ENCODE results near the gene C2CD3. TPM values are rescaled to one million over a fixed set of nuclear protein-coding genes. Genes with fewer than 3 reads are reported as not detected.

C2CD3 gene
- total and polyA plus RNA-seq, 9 of the 15 experiments (the other 6 are each of a cell fraction or from before 2014, with no cell fraction given) = 4.4 to 20.2 (median 15.4) TPM

GRCh38 chr11:74123008-74123448 is 47.8 kb downstream of the C2CD3 start (continued):
- TF ChIP-seq, protein P1, sequence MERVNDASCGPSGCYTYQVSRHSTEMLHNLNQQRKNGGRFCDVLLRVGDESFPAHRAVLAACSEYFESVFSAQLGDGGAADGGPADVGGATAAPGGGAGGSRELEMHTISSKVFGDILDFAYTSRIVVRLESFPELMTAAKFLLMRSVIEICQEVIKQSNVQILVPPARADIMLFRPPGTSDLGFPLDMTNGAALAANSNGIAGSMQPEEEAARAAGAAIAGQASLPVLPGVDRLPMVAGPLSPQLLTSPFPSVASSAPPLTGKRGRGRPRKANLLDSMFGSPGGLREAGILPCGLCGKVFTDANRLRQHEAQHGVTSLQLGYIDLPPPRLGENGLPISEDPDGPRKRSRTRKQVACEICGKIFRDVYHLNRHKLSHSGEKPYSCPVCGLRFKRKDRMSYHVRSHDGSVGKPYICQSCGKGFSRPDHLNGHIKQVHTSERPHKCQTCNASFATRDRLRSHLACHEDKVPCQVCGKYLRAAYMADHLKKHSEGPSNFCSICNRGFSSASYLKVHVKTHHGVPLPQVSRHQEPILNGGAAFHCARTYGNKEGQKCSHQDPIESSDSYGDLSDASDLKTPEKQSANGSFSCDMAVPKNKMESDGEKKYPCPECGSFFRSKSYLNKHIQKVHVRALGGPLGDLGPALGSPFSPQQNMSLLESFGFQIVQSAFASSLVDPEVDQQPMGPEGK (CRISPR knock-in tag; IDR thresholded peaks at IDR 0.05; ENCODE audit: borderline replicate concordance) = no peak
- no peak for TF ChIP-seq ETV5 (CRISPR knock-in tag; IDR thresholded peaks at IDR 0.05; ENCODE audit: low read depth)
- no peak for TF ChIP-seq ZNF778 (CRISPR knock-in tag; IDR thresholded peaks at IDR 0.05)
- no peak for TF ChIP-seq MAFF (IDR thresholded peaks at IDR 0.05; ENCODE audit: low read length)
- TF ChIP-seq HDAC1 (IDR thresholded peaks at IDR 0.05) = no peak
- no peak for TF ChIP-seq PHF20 (IDR thresholded peaks at IDR 0.05; ENCODE audit: partially characterized antibody)

DNA sequence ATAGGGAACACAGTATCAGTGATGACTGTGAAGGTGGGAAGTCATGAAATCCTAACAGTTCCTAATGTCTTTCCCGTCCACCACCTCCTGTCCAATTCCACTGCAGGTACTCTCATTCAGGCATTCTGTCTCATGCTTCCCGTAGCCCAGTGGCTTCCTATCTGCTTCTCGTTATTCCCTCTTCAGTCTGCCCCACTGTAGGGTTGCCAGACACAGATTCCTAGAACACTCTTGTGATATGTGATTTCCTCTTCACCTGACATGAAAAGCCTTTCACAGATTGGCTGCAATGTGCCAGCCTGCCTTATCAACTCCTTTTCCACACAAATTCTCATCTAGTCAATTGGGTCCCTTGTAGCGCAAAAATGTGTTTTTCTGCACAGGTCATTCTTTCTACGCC is 49.0 kb downstream of the C2CD3 start:
- 84% methylated on average over 5 of the region's 5 CpGs for WGBS (ENCODE audit: insufficient coverage, low coverage, missing lambda C conversion rate)
- TF ChIP-seq SNAPC5 (CRISPR knock-in tag; IDR thresholded peaks at IDR 0.05) (no peak), NFIX (CRISPR knock-in tag; IDR thresholded peaks at IDR 0.05; ENCODE audit: low read depth) (no peak), ZKSCAN8 (CRISPR knock-in tag; IDR thresholded peaks at IDR 0.05) (no peak), ZC3H11A (IDR thresholded peaks at IDR 0.05; ENCODE audit: low read depth, low read length) (no peak), IRF1 (CRISPR knock-in tag; IDR thresholded peaks at IDR 0.05; ENCODE audit: borderline replicate concordance) (no peak), MAX (CRISPR knock-in tag; IDR thresholded peaks at IDR 0.05) (no peak), LCOR (CRISPR knock-in tag; IDR thresholded peaks at IDR 0.05) (no peak), BRF1 (IDR thresholded peaks at IDR 0.05; ENCODE audit: borderline replicate concordance, extremely low read depth, insufficient read length) (no peak)
- TF ChIP-seq, protein P2, sequence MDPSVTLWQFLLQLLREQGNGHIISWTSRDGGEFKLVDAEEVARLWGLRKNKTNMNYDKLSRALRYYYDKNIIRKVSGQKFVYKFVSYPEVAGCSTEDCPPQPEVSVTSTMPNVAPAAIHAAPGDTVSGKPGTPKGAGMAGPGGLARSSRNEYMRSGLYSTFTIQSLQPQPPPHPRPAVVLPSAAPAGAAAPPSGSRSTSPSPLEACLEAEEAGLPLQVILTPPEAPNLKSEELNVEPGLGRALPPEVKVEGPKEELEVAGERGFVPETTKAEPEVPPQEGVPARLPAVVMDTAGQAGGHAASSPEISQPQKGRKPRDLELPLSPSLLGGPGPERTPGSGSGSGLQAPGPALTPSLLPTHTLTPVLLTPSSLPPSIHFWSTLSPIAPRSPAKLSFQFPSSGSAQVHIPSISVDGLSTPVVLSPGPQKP (CRISPR knock-in tag; IDR thresholded peaks at IDR 0.05) = no peak
- TF ChIP-seq, protein P3, sequence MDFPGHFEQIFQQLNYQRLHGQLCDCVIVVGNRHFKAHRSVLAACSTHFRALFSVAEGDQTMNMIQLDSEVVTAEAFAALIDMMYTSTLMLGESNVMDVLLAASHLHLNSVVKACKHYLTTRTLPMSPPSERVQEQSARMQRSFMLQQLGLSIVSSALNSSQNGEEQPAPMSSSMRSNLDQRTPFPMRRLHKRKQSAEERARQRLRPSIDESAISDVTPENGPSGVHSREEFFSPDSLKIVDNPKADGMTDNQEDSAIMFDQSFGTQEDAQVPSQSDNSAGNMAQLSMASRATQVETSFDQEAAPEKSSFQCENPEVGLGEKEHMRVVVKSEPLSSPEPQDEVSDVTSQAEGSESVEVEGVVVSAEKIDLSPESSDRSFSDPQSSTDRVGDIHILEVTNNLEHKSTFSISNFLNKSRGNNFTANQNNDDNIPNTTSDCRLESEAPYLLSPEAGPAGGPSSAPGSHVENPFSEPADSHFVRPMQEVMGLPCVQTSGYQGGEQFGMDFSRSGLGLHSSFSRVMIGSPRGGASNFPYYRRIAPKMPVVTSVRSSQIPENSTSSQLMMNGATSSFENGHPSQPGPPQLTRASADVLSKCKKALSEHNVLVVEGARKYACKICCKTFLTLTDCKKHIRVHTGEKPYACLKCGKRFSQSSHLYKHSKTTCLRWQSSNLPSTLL (IDR thresholded peaks at IDR 0.05) = no peak

More for the DNA sequence above, 49.0 kb downstream of the C2CD3 start:
- H3K9ac ChIP-seq (ENCODE audit: insufficient read depth in 1 of 2, low read depth in 2 of 2, low read length in 2 of 2) = no peak overlapping the region
- H3K4me3 ChIP-seq = no peak overlapping the region
- H3K9me3 ChIP-seq (replicated peaks; ENCODE audit: control insufficient read depth, insufficient read depth, low read depth, low read length) = no peaks in the 10 kb centered on the region
- no TSS peak for BruUV-seq (replicated peaks)
- FAIRE-seq (no peak), ATAC-seq (no peak), DNase-seq (ENCODE audit: extremely low read depth in 1 of 4, low spot score in 3 of 4) (no peak)
- CTCF ChIA-PET (ENCODE audit: low intra/inter-chr PET ratio) = no interaction called here
- H3K27me3 ChIP-seq (ENCODE audit: control insufficient read depth in 2 of 2, insufficient read depth in 2 of 2, low read length in 2 of 2) = no peaks in the 10 kb centered on the region
- no peaks in the 10 kb centered on the region for H4K20me1 ChIP-seq (replicated peaks; ENCODE audit: control insufficient read depth, insufficient read depth, low read length)
- no peak overlapping the region for H3K27ac ChIP-seq (ENCODE audit: extremely low read depth, low read depth, low read length)
- no peak overlapping the region for H3K4me2 ChIP-seq (ENCODE audit: insufficient read depth, low read length)
- POLR2A ChIA-PET = interaction anchor here (1.1 kb wide), 1 partner anchor 14 kb away, joined by 3 read pairs; no protein-coding TSS in a partner anchor
- intact Hi-C loops (cut with micrococcal nuclease) = no loop called here
- H3K79me2 ChIP-seq (ENCODE audit: control insufficient read depth, insufficient read depth, low read length) = no peaks in the 10 kb centered on the region
- H3K4me1 ChIP-seq (replicated peaks in 1 of 2; ENCODE audit: control insufficient read depth in 2 of 2, insufficient read depth in 2 of 2, low read length in 2 of 2) = no peaks in the 10 kb centered on the region; a peak in 1 of 5 replicates
- no peak overlapping the region for H2AFZ ChIP-seq (ENCODE audit: low read depth, low read length)
- no peaks in the 10 kb centered on the region for H3K9me1 ChIP-seq (ENCODE audit: control insufficient read depth, insufficient read depth, low read length)
- in situ Hi-C loops (cut with MboI) = no loop called here
- 0 out of 3 replicates have a peak, but pooled peaks cover 4% of the 10 kb centered on the region for H3K36me3 ChIP-seq (ENCODE audit: control insufficient read depth, insufficient read depth, low read length)
